Muscle of leg (tissue), 11 donors: ENCODE results near the gene MYO1E. TPM values are rescaled to one million over a fixed set of nuclear protein-coding genes. Genes with fewer than 3 reads are reported as not detected.

Experiments used
- DNase-seq: peaks from one replicate; pipeline ENCODE4 v3.0.0; 2013
- H3K27ac ChIP-seq: one replicate; pipeline ENCODE4 v1.5.1; 2013; ENCODE audit warnings: mild to moderate bottlenecking, low read length, control low read depth
- H3K27me3 ChIP-seq: one replicate; pipeline ENCODE4 v1.6.1; 2013; ENCODE audit warnings: low read length; ENCODE audit not compliant: control insufficient read depth, insufficient read depth
- H3K36me3 ChIP-seq: one replicate; pipeline ENCODE4 v1.6.1; 2013; ENCODE audit warnings: low read length; ENCODE audit not compliant: control insufficient read depth, insufficient read depth
- H3K4me1 ChIP-seq: one replicate; pipeline ENCODE4 v1.6.1; 2013; ENCODE audit warnings: low read length; ENCODE audit not compliant: control insufficient read depth, insufficient read depth
- H3K4me3 ChIP-seq: one replicate; pipeline ENCODE4 v1.5.1; 2013; ENCODE audit warnings: low read length, control low read depth
- H3K9me3 ChIP-seq: replicated peaks from 2 replicates; pipeline ENCODE4 v1.6.1; 2013; ENCODE audit warnings: low read depth, low read length; ENCODE audit not compliant: control insufficient read depth
- WGBS: methylation state at CpG from one replicate; pipeline ENCODE4 v1.1.5; 2013; ENCODE audit warnings: missing lambda C conversion rate; ENCODE audit not compliant: insufficient coverage; 5-methylcytosine and 5-hydroxymethylcytosine counted together
- polyA plus RNA-seq, 8 donors: library from polyadenylated mRNA; unstranded; fragments of 120-200 nt; gene quantifications; one replicate each; pipeline versions ENCODE4 v1.2.1 to v1.2.3, GENCODE V29; 2013; ENCODE audit warnings: inconsistent platforms in 1 of 8, low replicate concordance in 1 of 8; ENCODE audit not compliant: insufficient read length in 8 of 8, insufficient read depth in 1 of 8
- total RNA-seq: library from RNA; stranded (reverse); fragments of 120-200 nt; gene quantifications from one replicate; pipeline ENCODE4 v1.2.4, GENCODE V29; 2013

MYO1E gene
- total and polyA plus RNA-seq, 9 donors, result 30.2 to 44.0 (median 36.1) TPM

DNA sequence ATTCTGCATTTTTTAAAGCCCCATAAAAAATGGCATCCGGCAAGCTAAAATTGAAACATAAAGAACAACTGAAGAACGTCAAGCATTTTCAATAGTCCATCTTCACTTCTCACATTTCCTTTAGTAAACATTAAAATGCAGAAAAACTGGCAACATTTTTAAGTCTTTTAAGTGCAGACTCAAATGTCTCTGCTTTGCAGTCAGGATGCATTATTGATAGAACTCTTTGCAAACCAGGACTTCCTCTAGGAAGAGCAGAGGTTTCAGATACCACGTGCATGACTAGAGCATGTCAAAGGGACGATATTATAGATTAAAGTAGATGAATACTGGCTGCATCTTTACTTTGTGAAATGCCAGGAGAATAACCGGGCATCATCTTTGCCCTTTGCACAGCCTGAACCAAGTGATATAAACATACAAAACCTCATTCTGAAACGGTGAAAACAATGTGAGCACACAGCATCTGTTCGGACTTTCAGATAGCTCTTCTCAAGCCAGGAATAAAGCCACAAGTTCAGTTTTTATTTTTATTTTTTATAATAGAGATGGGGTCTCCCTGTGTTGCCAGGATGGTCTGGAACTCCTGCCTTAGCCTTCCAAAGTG is 101.0 kb downstream of the MYO1E start:
- peaks cover 9% of the 10 kb centered on the region for H3K36me3 ChIP-seq

DNA sequence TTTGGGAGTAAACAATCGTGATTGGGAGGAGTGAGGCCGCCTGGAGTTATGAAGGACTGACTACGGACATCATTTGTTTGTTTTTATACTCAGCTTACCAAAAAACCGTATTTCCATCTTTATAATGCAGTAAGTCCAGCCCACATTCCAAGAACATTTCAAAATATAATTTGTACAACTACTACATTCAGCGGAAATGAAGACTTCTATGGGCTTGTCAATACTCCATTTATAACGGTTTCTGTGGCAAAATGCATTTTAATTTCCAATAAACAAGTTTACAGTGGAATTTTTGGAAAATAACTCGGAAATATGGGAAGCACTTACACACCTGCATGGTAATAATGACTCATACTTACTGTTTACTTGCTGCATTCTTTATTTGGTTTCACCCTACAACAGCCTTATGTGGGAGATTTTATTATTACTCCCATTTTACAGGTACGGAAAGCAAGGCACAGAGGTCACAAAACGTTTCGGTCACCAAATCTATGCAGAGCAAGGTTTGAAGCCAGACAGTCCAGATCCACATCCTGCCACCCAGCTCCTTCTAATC is 103.7 kb downstream of the MYO1E start:
- no peak overlapping the region for H3K4me3 ChIP-seq
- no peaks in the 10 kb centered on the region for H3K9me3 ChIP-seq
- no CpG with 5 or more reads among the region's 10 CpGs for WGBS
- H3K27me3 ChIP-seq, result no peaks in the 10 kb centered on the region
- no peak overlapping the region for H3K27ac ChIP-seq
- no peaks in the 10 kb centered on the region for H3K4me1 ChIP-seq
- no peak for DNase-seq
- peaks cover 9% of the 10 kb centered on the region for H3K36me3 ChIP-seq

More for the DNA sequence above, 101.0 kb downstream of the MYO1E start:
- no peak for DNase-seq
- Histone ChIP-seq H3K4me1 (no peaks in the 10 kb centered on the region), H3K27me3 (no peaks in the 10 kb centered on the region), H3K27ac (no peak overlapping the region), H3K9me3 (no peaks in the 10 kb centered on the region), H3K4me3 (no peak overlapping the region)
- WGBS, result 80% methylated on average over 1 of the region's 7 CpGs

DNA sequence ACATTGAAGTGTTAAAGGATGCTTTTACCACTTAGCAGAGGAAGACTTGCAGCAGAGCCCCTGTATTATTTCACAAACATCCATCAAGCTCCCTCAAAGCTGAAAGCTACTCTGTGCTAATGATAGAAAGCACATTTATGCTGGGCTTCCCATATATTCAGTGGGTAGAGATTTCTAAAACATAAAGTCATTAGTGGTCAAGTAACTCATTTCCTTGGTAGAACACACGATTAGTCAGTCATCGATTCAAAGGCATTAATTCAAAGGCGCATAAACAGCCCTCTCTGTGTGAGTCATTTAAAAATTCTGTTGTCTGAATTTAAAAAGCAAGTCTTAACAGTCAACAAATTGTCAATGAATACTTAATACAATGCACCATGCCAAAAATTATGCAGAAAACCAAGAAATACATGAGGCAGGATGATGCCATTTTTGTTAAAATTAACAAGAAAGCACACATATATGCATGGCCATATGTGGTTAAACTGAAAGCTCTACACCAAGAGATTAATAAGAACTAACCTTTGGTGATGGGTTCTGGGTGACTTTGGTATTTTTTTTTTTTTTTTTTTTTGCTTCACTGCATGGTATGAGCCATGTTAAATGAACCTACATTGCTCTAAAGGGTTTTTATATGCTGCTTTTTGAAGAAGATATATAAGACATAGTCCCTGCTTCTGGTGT is 104.4 kb downstream of the MYO1E start:
- no peak for DNase-seq
- Histone ChIP-seq H3K9me3 (no peaks in the 10 kb centered on the region), H3K4me1 (no peaks in the 10 kb centered on the region), H3K27ac (no peak overlapping the region), H3K27me3 (no peaks in the 10 kb centered on the region), H3K4me3 (no peak overlapping the region), H3K36me3 (peaks cover 9% of the 10 kb centered on the region)
- no CpG with 5 or more reads among the region's 3 CpGs for WGBS

- WGBS, result 50% methylated on average over 1 of the region's 5 CpGs
- Histone ChIP-seq H3K27me3 (no peaks in the 10 kb centered on the region), H3K4me3 (no peak overlapping the region), H3K27ac (no peak overlapping the region), H3K9me3 (no peaks in the 10 kb centered on the region), H3K36me3 (peaks cover 6% of the 10 kb centered on the region), H3K4me1 (no peaks in the 10 kb centered on the region)
- DNase-seq, result no peak
Observed at GRCh38 chr15:59266028-59266427, 106.6 kb downstream of the MYO1E start.

DNA sequence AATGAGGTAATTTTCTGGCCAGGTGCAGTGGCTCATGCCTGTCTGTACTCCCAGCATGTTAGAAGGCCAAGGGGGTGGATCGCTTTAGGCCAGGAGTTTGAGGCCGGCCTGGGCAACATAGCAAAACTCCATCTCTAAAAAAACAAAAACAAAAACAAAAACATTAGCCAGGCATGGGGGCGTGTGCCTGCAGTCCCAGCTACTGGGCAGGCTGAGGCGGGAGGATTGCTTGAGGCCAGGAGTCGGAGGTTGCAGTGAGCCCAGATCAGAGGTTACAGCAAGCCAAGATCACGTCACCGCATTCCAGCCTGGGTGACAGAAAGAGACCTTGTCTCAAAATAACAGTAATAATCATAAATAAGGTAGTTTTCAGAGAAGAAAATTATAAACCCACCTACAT is 110.4 kb downstream of the MYO1E start:
- 100% methylated on average over 1 of the region's 7 CpGs for WGBS
- Histone ChIP-seq H3K27me3 (no peaks in the 10 kb centered on the region), H3K4me3 (no peak overlapping the region), H3K4me1 (no peaks in the 10 kb centered on the region), H3K9me3 (no peaks in the 10 kb centered on the region), H3K27ac (no peak overlapping the region), H3K36me3 (no peaks in the 10 kb centered on the region)
- no peak for DNase-seq

DNA sequence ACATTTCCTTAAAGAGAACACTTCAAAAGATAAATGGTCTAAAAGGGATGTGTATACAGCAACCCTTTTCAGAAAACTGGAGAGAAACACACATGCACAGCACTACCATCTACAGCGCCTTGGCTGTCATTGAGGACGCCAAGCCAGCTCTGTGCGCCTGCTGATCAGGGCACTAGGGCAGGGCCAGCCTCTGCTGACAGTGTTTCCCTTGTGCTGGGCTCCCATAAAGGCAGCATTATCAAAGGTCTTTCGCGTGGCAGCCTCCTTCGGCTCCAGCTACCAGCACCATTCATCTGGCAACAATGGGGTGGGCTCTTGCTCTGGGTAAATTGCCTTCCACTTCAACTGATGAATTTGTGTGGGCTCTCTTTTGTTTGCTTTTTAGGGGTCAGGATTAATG is 112.6 kb downstream of the MYO1E start:
- no peaks in the 10 kb centered on the region for H3K36me3 ChIP-seq
- no peaks in the 10 kb centered on the region for H3K9me3 ChIP-seq
- WGBS, result 85% methylated on average over 5 of the region's 6 CpGs
- no peak for DNase-seq
- no peaks in the 10 kb centered on the region for H3K4me1 ChIP-seq
- no peak overlapping the region for H3K27ac ChIP-seq
- no peak overlapping the region for H3K4me3 ChIP-seq
- no peaks in the 10 kb centered on the region for H3K27me3 ChIP-seq

- Histone ChIP-seq H3K27me3 (no peaks in the 10 kb centered on the region), H3K36me3 (no peaks in the 10 kb centered on the region), H3K4me3 (no peak overlapping the region), H3K9me3 (no peaks in the 10 kb centered on the region), H3K4me1 (no peaks in the 10 kb centered on the region), H3K27ac (no peak overlapping the region)
- WGBS, result 100% methylated on average over 3 of the region's 5 CpGs
- DNase-seq, result no peak
Observed at GRCh38 chr15:59259137-59259943, 113.3 kb downstream of the MYO1E start.

GRCh38 chr15:59258317-59258716 is 114.4 kb downstream of the MYO1E start:
- no CpG with 5 or more reads among the region's 4 CpGs for WGBS
- Histone ChIP-seq H3K4me3 (no peak overlapping the region), H3K27ac (no peak overlapping the region)

DNA sequence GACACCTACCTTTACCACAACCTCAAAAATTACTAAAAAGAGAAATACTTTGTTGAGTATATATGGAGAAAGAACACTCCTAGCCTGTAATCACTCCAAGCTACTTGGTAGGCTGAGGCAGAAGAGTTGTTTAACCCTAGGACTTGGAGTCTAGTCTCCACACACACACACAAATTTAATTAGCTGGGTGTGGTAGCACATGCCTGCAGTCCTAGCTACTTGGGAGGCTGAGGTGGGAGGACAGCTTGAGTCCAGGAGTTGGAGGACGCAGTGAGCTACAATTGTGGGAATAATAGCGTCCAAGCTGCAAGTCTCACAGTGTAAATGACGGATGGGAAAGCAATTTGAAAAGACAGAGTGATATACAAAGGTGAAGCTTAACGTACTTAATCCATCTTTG is 115.5 kb downstream of the MYO1E start:
- no CpG with 5 or more reads among the region's 4 CpGs for WGBS
- no peaks in the 10 kb centered on the region for H3K4me1 ChIP-seq

More at GRCh38 chr15:59258317-59258716, 114.4 kb downstream of the MYO1E start:
- no peaks in the 10 kb centered on the region for H3K27me3 ChIP-seq
- H3K36me3 ChIP-seq, result no peaks in the 10 kb centered on the region
- no peaks in the 10 kb centered on the region for H3K9me3 ChIP-seq
- H3K4me1 ChIP-seq, result no peaks in the 10 kb centered on the region
- DNase-seq, result no peak

GRCh38 chr15:59256482-59256881 is 116.2 kb downstream of the MYO1E start:
- no peak for DNase-seq
- no peaks in the 10 kb centered on the region for H3K36me3 ChIP-seq
- WGBS, result 77% methylated on average over 6 of the region's 8 CpGs

More for the DNA sequence above, 115.5 kb downstream of the MYO1E start:
- no peaks in the 10 kb centered on the region for H3K27me3 ChIP-seq
- no peaks in the 10 kb centered on the region for H3K36me3 ChIP-seq
- H3K4me3 ChIP-seq, result no peak overlapping the region
- DNase-seq, result no peak
- H3K27ac ChIP-seq, result no peak overlapping the region
- H3K9me3 ChIP-seq, result no peaks in the 10 kb centered on the region

More at GRCh38 chr15:59256482-59256881, 116.2 kb downstream of the MYO1E start:
- Histone ChIP-seq H3K27ac (no peak overlapping the region), H3K9me3 (no peaks in the 10 kb centered on the region), H3K4me1 (no peaks in the 10 kb centered on the region), H3K27me3 (no peaks in the 10 kb centered on the region), H3K4me3 (no peak overlapping the region)
